GM12801 (cell line): ENCODE results near the gene STK32A.

ENCODE experiments used
- CTCF ChIP-seq: IDR thresholded peaks from one replicate; pipeline ENCODE4 v1.5.1; 2011; ENCODE audit warnings: control low read depth; ENCODE audit not compliant: insufficient read length; ENCODE audit errors: extremely low read depth

STK32A gene

GRCh38 chr5:147226512-147226911 lies 8.3 kb upstream of the STK32A start:
- no peak for TF ChIP-seq CTCF

- no peak for TF ChIP-seq CTCF
Observed at GRCh38 chr5:147234239-147234824, 494 bp upstream of the STK32A start.

- no peak for TF ChIP-seq CTCF
Observed at GRCh38 chr5:147240266-147240985, 5.6 kb downstream of the STK32A start.

- TF ChIP-seq CTCF, result no peak
Observed at GRCh38 chr5:147245381-147246165, 10.7 kb downstream of the STK32A start.

- no peak for TF ChIP-seq CTCF
Observed at GRCh38 chr5:147248561-147248960, 13.7 kb downstream of the STK32A start.

GRCh38 chr5:147259837-147260236 lies 25.0 kb downstream of the STK32A start:
- no peak for TF ChIP-seq CTCF

GRCh38 chr5:147267082-147267832 lies 32.4 kb downstream of the STK32A start:
- TF ChIP-seq CTCF, result no peak
